Heart left ventricle (tissue), 13 donors: ENCODE data around the gene SEMA6D.

Experiments used
- CTCF ChIP-seq, 12 donors: fragments of 200-600 bp; sonication (generic) in 4 of 12; IDR thresholded peaks; one replicate each; pipeline versions ENCODE4 v1.5.0 to v1.8.0; 2018 to 2022; ENCODE audit warnings: antibody characterized with exemption in 12 of 12, mild to moderate bottlenecking in 5 of 12
- POLR2A ChIP-seq, 2 donors: fragments of 450-650 bp; IDR thresholded peaks; one replicate each; pipeline ENCODE4 v1.6.1; 2017; ENCODE audit warnings: antibody characterized with exemption in 2 of 2, mild to moderate bottlenecking in 2 of 2, moderate library complexity in 2 of 2
- donor health status: ischemic (EF 13 %, LVEDD 7.1; RV severe dilation, severe dysfunction).
- donor health status: DM: no; HTN: yes; CAD: no.
- donor health status: DM: no; HTN: no; CAD: no.
- donor health status: ischemic (EF 25% LVEDD 6.9; RV normal size, moderate dysfunction).
- donor health status: ischemic (EF 25% LVEDD 5.7; RV mildly dilated, moderate dysfunction).
- donor health status: ischemic (EF 35%, LVEDD 5.7; RV mildly dilated, moderate dysfunction).
- donor health status: nonischemic (EF 11% LVEDD 7.7; RV severe dilation, severe dysfunction).
- donor health status: DM: yes; HTN: yes; CAD: no.
- donor health status: PGD.
- donor health status: ischemic (EF 29% LVEDD 5.4; RV normal size, mild dysfunction).
- donor health status: nonischemic (EF 23%, LVEDD 6.1; RV moderate dilation, normal function).

- TF ChIP-seq CTCF (IDR thresholded peaks at IDR 0.05) (no peak), POLR2A (IDR thresholded peaks at IDR 0.05) (no peak)
Measured at GRCh38 chr15:47736143-47736786, 19.0 kb downstream of the SEMA6D start.
